ENCODE measurements around the gene SMYD3. TPM values are rescaled to one million over a fixed set of nuclear protein-coding genes. Genes with fewer than 3 reads are reported as not detected.

Gene SMYD3
- total and polyA plus RNA-seq, 9 of the 15 experiments (the other 6 are each of a cell fraction or from before 2014, with no cell fraction given) = 128 to 440 (median 197) TPM

- TF ChIP-seq RREB1 (CRISPR knock-in tag; IDR thresholded peaks at IDR 0.05) = no peak
- no peak for TF ChIP-seq MBD2 (IDR thresholded peaks at IDR 0.05; ENCODE audit: borderline replicate concordance, low read depth)
- TF ChIP-seq CREB1 (IDR thresholded peaks at IDR 0.05) = peak; percentile 22; the same call in 1 of the 2 replicates
- TF ChIP-seq CREB1 (CRISPR knock-in tag; IDR thresholded peaks at IDR 0.05) = no peak
- TF ChIP-seq MEIS2 (IDR thresholded peaks at IDR 0.05; ENCODE audit: partially characterized antibody) = peak; percentile 2
- TF ChIP-seq ZNF561 (CRISPR knock-in tag; conservative IDR thresholded peaks at IDR 0.05) = no peak
- no peak for TF ChIP-seq NCOA1 (IDR thresholded peaks at IDR 0.05; ENCODE audit: low read depth)
- no peak for TF ChIP-seq ZNF655 (CRISPR knock-in tag; IDR thresholded peaks at IDR 0.05)
- no peak for TF ChIP-seq HOXB6 (CRISPR knock-in tag; IDR thresholded peaks at IDR 0.05; ENCODE audit: borderline replicate concordance)
- TF ChIP-seq ZFP30 (CRISPR knock-in tag; IDR thresholded peaks at IDR 0.05; ENCODE audit: borderline replicate concordance) = no peak
- TF ChIP-seq ZBTB49 (CRISPR knock-in tag; IDR thresholded peaks at IDR 0.05; ENCODE audit: borderline replicate concordance) = no peak
- no peak for TF ChIP-seq HNRNPLL (IDR thresholded peaks at IDR 0.05; ENCODE audit: low read depth, low read length, poor library complexity, severe bottlenecking)
- TF ChIP-seq CBX8 (IDR thresholded peaks at IDR 0.05; ENCODE audit: borderline replicate concordance, extremely low read depth, low read depth, low read length, poor library complexity, severe bottlenecking) = no peak
- no peak for TF ChIP-seq USF2 (CRISPR knock-in tag; IDR thresholded peaks at IDR 0.05)
- TF ChIP-seq RBM14 (IDR thresholded peaks at IDR 0.05; ENCODE audit: borderline replicate concordance, insufficient read depth, low read depth, low read length) = no peak
- TF ChIP-seq ZNF764 (CRISPR knock-in tag; IDR thresholded peaks at IDR 0.05; ENCODE audit: low read depth) = no peak
Measured at GRCh38 chr1:246165826-246166709, 341.0 kb downstream of the SMYD3 start (continued).

All from K562 (cell line).